ENCODE measurements around the gene SLC16A2.
"Not testable (repeated sequence)": the region's sequence is repeated elsewhere in the genome, so short reads cannot be mapped to it uniquely, and the experiment has no call there.

The SLC16A2 gene

GRCh38 chrX:74507191-74507590, 85.9 kb downstream of the SLC16A2 start:
- no peak for DNase-seq (ENCODE audit: low read depth)

- DNase-seq (ENCODE audit: low read depth) = no peak
These were observed 88.7 kb downstream of the SLC16A2 start for GRCh38 chrX:74509989-74510388.

- DNase-seq (ENCODE audit: low read depth) = no peak
These were observed 89.1 kb downstream of the SLC16A2 start for GRCh38 chrX:74510401-74510800.

GRCh38 chrX:74511704-74512103, 90.4 kb downstream of the SLC16A2 start:
- DNase-seq (ENCODE audit: low read depth) = no peak

GRCh38 chrX:74514384-74514783, 93.1 kb downstream of the SLC16A2 start:
- DNase-seq (ENCODE audit: low read depth) = peak; percentile 17

GRCh38 chrX:74515356-74515755, 94.1 kb downstream of the SLC16A2 start:
- DNase-seq (ENCODE audit: low read depth) = no peak

GRCh38 chrX:74516013-74516412, 94.7 kb downstream of the SLC16A2 start:
- DNase-seq (ENCODE audit: low read depth) = not testable (repeated sequence)

GRCh38 chrX:74519870-74520269, 98.6 kb downstream of the SLC16A2 start:
- no peak for DNase-seq (ENCODE audit: low read depth)

- DNase-seq (ENCODE audit: low read depth) = no peak
These were observed 99.0 kb downstream of the SLC16A2 start for GRCh38 chrX:74520291-74520690.

- DNase-seq (ENCODE audit: low read depth) = no peak
These were observed 99.6 kb downstream of the SLC16A2 start for GRCh38 chrX:74520896-74521295.

- peak; percentile 48 for DNase-seq (ENCODE audit: low read depth)
These were observed 100.9 kb downstream of the SLC16A2 start for GRCh38 chrX:74521961-74522751.

- peak; percentile 78 for DNase-seq (ENCODE audit: low read depth)
These were observed 101.9 kb downstream of the SLC16A2 start for GRCh38 chrX:74523224-74523623.

- DNase-seq (ENCODE audit: low read depth) = no peak
These were observed 102.8 kb downstream of the SLC16A2 start for GRCh38 chrX:74523870-74524735.

GRCh38 chrX:74525116-74525515, 103.8 kb downstream of the SLC16A2 start:
- peak; percentile 15 for DNase-seq (ENCODE audit: low read depth)

- DNase-seq (ENCODE audit: low read depth) = peak; percentile 58
These were observed 105.5 kb downstream of the SLC16A2 start for GRCh38 chrX:74526764-74527163.

- DNase-seq (ENCODE audit: low read depth) = no peak
These were observed 106.1 kb downstream of the SLC16A2 start for GRCh38 chrX:74527350-74527749.

GRCh38 chrX:74529311-74529710, 108.0 kb downstream of the SLC16A2 start:
- DNase-seq (ENCODE audit: low read depth) = no peak

GRCh38 chrX:74531081-74531480, 109.8 kb downstream of the SLC16A2 start:
- no peak for DNase-seq (ENCODE audit: low read depth)

GRCh38 chrX:74534569-74535038, 113.3 kb downstream of the SLC16A2 start:
- no peak for DNase-seq (ENCODE audit: low read depth)

- no peak for DNase-seq (ENCODE audit: low read depth)
These were observed 113.8 kb downstream of the SLC16A2 start for GRCh38 chrX:74535086-74535407.

- peak; percentile 52 for DNase-seq (ENCODE audit: low read depth)
These were observed 114.3 kb downstream of the SLC16A2 start for GRCh38 chrX:74535408-74536151.

- DNase-seq (ENCODE audit: low read depth) = peak; percentile 76
These were observed 115.0 kb downstream of the SLC16A2 start for GRCh38 chrX:74536152-74536831.

All from amniotic epithelial cell (primary cell).